GM19395 (cell line): ENCODE results near the gene PGGHG.
"Not testable (repeated sequence)": the region's sequence is repeated elsewhere in the genome, so short reads cannot be mapped to it uniquely, and the experiment has no call there.

Experiments used
- ATAC-seq: cut with Tn5 transposase; IDR thresholded peaks from one replicate; pipeline ENCODE4 v1.9.1; 2021; ENCODE audit warnings: mild to moderate bottlenecking, moderate library complexity; ENCODE audit not compliant: unreplicated experiment

The PGGHG gene

DNA sequence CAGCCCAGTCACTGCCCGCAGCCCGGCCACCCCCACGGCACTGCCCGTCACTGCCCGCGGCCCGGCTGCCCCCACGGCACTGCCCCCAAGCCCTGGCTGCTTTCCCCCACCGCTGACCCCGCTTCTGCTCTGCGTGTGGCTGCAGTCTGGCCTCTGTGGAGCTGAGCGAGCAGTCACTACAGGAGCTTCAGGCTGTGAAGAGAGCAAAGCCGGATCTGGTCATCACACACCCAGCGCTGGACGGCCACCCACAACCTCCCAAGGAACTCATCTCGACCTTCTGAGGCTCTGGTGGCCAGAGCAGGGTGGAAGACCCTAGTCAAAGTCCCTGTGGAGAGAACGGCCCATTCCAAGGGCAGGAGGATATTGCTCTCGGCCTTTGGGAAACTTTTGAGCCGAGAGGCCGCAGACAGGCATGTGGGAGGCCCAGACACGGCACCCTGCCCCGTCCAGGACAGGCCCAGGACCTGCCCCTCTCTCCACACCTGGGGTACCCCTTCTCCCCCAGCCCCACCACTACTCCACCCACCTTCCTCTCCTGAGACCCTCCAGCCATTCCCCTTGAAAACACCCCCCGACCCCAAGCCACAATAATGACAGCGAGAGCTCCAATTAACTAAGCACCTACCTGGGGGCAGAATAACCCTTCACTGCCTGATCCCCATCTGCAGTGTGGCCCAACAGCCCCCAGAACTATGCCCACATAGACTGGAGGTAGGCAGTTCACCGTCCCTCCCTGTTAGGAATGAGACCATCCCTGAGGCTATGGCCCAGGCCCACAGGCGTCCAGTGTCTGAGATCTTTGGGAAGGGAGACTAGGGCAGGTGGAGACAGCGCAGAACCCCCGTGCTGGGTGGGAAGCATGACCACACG is 3.7 kb upstream of the PGGHG start:
- ATAC-seq = no peak

- no peak for ATAC-seq
Observed at GRCh38 chr11:285894-286220, 3.1 kb upstream of the PGGHG start.

GRCh38 chr11:286977-287820 is 1.7 kb upstream of the PGGHG start:
- ATAC-seq = not testable (repeated sequence)

DNA sequence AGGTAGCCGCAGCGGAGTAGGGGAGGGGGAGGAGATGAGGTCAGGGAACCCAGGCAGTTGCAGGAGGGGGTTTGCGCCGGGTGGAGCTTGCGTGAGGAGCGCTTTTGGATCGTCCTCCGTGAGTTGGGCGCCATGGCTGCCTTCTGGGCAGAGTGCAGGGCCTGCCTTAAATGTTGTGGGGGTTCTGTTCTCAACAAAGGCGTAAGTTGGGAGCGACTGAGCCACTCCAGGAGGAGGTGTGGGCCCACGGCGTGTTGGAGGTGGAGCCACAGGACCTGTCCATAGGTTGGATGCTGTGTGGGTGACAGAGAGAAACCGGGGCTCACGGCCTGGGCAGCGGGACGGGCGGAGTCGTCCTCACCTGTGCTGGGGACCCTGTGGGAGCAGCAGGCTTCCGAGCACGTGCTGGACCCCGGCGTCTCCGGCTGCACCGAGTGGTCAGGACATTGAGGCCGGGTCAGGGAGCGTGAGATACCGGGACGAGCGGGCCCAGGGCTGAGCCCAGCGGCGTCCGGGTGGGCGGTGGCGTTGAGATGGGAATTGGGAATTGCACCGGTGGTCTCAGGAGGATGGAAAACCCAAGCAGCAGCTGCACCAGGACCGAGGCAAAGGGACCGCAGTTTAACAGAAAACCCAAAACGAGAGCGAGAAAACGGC is 977 bp upstream of the PGGHG start:
- no peak for ATAC-seq

GRCh38 chr11:289398-289711 is 429 bp downstream of the PGGHG start:
- ATAC-seq = no peak

DNA sequence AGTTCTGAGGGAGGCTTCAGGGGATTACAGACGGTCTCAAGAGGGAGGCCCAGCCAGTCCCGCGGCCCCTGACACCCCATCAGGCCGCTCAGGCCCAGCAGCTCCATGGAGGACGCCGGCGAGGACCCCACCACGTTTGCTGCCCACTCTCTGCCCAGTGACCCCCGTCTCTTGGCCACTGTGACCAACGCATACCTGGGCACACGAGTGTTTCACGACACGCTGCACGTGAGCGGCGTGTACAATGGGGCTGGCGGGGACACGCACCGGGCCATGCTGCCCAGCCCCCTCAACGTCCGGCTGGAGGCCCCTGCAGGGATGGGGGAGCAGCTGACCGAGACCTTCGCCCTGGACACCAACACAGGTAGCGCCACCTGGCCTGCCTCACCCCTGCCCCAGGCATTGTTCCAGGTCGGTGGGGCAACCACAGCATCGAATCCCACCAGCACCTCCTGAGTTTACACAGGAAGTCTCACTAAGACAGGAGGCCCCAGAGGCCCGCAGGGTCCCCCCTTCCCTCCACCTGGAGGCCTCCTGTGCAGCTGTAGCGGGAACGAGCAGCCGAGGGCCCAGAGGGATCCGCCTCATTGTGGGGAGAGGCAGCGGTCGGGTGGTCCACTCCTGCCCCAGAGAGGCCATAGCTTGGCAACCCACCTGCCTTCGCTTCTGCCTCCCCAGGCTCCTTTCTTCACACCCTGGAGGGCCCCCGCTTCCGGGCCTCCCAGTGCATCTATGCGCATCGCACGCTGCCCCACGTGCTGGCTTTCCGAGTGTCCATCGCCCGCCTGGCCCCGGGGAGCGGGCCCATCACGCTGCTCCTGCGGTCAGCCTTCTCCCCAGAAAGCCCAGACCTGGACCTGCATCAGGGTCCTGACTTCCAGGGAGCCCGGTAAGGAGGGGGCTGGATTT is 1.0 kb downstream of the PGGHG start:
- ATAC-seq = no peak

DNA sequence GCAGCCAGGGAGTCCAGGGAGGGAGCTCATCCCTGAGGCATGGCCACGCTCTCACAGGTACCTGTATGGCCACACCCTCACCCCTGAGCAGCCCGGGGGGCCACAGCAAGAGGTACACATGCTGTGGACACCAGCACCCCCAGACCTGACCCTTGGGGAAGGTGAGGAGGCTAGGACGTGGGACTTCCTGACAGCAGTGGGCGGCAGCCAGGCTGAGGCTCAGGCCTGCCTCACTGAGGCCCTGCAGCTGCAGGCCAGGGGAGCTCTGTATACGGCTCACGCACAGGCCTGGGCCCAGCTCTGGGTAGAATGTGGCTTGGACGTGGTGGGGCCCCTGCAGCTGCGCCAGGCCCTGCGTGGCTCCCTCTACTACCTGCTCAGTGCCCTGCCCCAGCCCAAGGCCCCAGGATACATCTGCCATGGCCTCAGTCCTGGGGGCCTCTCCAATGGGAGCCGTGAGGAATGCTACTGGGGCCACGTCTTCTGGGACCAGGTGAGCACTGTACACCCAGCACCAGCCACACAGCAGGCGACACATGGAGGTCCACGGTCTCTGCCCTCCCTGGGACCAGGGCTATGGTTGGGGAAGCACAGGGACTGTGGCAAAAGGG is 1.8 kb downstream of the PGGHG start:
- no peak for ATAC-seq

DNA sequence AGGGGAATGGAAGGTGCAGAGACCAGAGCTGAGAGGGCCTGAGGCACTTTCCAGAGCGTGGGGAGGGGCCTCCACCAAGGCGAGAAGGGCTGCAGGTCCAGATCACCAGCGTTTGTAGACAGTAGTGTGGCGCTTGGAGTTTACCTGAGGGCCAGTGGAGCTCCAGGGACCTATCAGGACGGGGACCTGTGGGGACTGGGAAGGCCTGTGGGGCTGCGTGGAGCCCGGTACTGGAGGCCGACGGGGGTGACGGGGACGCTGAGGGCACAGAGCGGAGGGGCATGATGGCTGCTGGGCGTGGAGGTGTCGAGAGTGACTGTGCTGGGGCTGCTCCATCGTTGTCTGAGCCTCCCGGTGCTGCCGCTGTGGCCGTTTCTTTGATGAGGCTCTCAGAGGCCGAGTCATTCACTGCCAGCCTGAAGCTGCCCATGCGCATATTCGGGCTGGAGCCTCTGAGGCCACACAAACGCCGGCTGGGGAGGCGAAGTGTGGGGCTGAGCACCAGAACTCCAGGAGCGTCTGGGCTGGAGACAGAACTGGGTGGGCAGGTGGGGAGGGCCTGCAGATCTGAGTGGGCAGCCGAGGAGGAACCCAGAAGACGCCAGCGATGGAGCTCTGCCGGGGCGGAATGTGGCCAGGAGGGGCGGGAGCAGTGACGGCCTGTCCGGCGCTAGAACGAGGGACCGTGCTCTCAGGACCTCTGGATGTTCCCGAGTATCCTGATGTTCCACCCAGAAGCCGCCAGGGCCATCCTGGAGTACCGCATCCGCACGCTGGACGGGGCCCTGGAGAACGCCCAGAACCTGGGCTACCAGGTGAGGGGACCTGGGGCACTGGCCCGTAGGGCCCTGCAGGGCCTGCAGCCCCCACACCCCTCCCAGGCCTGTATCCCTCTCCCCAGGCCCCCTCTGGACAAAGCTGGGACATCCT is 2.6 kb downstream of the PGGHG start:
- no peak for ATAC-seq

- ATAC-seq = no peak
Observed at GRCh38 chr11:292211-293121, 3.5 kb downstream of the PGGHG start.

DNA sequence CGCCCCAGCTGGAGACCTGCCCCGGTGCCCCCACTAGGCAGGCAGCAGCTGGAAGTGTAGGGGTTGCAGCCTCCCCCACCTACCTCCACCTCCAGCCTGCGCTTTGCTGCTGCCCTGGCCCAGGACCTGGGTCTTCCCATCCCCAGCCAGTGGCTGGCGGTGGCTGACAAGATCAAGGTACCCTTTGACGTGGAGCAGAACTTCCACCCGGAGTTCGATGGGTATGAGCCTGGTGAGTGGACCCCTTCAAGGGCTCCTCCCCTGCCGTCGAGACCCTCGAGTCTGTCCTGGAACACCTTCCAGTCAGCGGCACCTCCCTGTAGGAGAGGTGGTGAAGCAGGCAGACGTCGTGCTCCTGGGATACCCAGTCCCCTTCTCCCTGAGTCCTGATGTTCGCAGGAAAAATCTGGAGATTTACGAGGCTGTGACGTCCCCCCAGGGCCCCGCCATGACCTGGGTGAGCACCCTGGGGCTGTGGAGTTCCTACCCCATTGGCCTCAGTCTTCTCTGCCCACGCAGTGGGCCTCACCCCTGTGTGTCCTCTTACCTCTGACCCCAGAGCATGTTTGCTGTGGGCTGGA is 4.4 kb downstream of the PGGHG start:
- ATAC-seq = no peak

DNA sequence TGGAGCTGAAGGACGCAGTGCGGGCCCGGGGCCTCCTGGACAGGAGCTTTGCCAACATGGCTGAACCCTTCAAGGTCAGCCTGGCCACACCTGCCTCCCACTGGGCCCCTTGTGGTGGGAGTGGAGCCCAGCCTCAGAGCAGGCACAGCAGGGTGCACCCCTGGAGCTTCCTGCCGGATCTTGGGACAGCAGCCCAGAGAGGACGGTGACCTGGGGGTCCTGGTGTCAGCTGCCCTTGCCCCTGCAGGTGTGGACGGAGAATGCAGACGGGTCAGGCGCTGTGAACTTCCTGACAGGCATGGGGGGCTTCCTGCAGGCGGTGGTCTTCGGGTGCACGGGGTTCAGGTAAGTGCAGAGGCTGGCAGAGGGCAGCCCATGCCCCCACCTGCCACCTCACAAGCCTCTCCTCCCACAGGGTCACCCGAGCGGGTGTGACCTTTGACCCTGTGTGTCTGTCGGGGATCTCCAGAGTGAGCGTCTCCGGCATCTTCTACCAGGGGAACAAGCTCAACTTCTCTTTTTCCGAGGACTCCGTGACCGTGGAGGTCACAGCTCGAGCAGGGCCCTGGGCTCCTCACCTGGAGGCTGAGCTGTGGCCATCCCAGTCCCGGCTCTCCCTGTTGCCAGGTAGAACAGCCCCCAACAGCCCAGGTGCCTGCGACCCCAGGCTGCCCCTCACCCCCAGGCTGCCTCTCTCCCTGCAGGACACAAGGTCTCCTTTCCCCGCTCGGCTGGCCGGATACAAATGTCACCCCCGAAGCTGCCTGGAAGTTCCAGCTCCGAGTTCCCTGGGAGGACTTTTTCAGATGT is 5.1 kb downstream of the PGGHG start:
- no peak for ATAC-seq

GRCh38 chr11:294780-295179 is 5.9 kb downstream of the PGGHG start:
- no peak for ATAC-seq

DNA sequence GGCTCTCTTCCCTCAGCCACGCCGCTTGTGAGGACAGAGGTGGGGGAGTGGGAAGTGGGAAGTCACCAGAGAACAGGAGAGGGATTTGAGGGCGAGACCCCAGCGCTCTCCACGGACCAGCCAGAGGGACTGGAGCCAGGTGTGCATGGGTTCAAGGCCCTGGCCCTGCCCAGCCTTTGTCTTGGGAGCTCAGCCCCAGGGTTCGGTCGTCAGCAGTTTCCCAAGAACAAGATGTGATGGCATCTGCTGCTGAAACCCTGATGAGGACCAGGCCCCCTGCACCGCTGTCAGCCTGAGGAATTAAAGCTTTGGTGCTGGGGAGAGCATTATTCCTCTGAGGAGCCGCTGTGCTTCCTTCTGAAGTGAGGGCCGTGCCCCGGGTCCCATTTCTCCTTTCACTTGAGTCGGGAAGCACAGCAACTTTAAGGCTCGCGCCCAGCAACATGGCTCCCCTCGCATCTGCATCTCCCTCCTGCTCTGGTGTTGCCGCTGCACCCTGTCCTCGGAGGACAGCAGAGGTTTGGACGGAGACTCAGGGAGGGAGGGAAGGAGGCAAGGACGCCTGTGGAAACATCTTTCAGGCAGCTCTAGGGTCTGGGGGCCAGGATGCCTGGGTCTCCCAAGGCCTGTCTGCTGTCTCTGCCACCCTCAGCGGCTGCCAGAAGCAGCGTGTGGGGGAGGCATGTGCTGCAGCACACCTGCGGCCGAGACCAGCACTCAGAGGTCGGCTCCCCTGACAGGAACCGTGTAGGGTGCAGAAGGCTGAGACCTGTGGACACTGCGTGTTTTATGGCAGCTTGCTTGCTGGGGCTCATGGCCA is 6.6 kb downstream of the PGGHG start:
- no peak for ATAC-seq

- no peak for ATAC-seq
Observed at GRCh38 chr11:296171-297050, 7.5 kb downstream of the PGGHG start.

GRCh38 chr11:297051-297585 is 8.2 kb downstream of the PGGHG start:
- ATAC-seq = no peak
